ENCODE data around the gene RPL15. TPM values are rescaled to one million over a fixed set of nuclear protein-coding genes. Genes with fewer than 3 reads are reported as not detected.

The RPL15 gene
- total and polyA plus RNA-seq, 2 experiments from 2014 or later, result 1,318 to 3,305 TPM

- no peak overlapping the region for H3K4me2 ChIP-seq
- no peak overlapping the region for H3K4me3 ChIP-seq
- 73% methylated on average over 2 of the region's 2 CpGs for WGBS (ENCODE audit: low lambda C conversion rate, missing lambda C conversion rate)
- peaks cover 2% of the 10 kb centered on the region for H3K4me1 ChIP-seq (ENCODE audit: insufficient read depth)
- H3K9me2 ChIP-seq (replicated peaks; ENCODE audit: insufficient read depth), result no peaks in the 10 kb centered on the region
- TF ChIP-seq CTCF (IDR thresholded peaks at IDR 0.05; ENCODE audit: poor library complexity), result no peak
- TF ChIP-seq EZH2 (IDR thresholded peaks at IDR 0.05; ENCODE audit: borderline replicate concordance), result no peak
- no peak for TF ChIP-seq EZH2phosphoT487 (IDR thresholded peaks at IDR 0.05; ENCODE audit: low read depth, severe bottlenecking, unreplicated experiment)
- H3K9me3 ChIP-seq (ENCODE audit: low read depth), result no peaks in the 10 kb centered on the region
- no peak for DNase-seq (ENCODE audit: low spot score)
- H3K27ac ChIP-seq, result no peak overlapping the region
- H2AFZ ChIP-seq, result no peak overlapping the region
- no peaks in the 10 kb centered on the region for H3K27me3 ChIP-seq
- peaks cover 24% of the 10 kb centered on the region for H4K20me1 ChIP-seq (ENCODE audit: insufficient read depth, poor library complexity, severe bottlenecking)
- H3K79me2 ChIP-seq, result peaks cover 5% of the 10 kb centered on the region
- H3K36me3 ChIP-seq (replicated peaks; ENCODE audit: insufficient read depth, low read depth), result no peaks in the 10 kb centered on the region
These were observed 6.9 kb downstream of the RPL15 start for GRCh38 chr3:23923786-23924185.

GRCh38 chr3:23926246-23926645, 9.3 kb downstream of the RPL15 start:
- no peaks in the 10 kb centered on the region for H3K27me3 ChIP-seq
- H3K9me3 ChIP-seq (ENCODE audit: low read depth), result no peaks in the 10 kb centered on the region
- H3K4me1 ChIP-seq (ENCODE audit: insufficient read depth), result no peaks in the 10 kb centered on the region
- no peak overlapping the region for H2AFZ ChIP-seq
- TF ChIP-seq EZH2 (IDR thresholded peaks at IDR 0.05; ENCODE audit: borderline replicate concordance) (no peak), CTCF (IDR thresholded peaks at IDR 0.05; ENCODE audit: poor library complexity) (no peak), EZH2phosphoT487 (IDR thresholded peaks at IDR 0.05; ENCODE audit: low read depth, severe bottlenecking, unreplicated experiment) (no peak)
- H3K9me2 ChIP-seq (replicated peaks; ENCODE audit: insufficient read depth), result no peaks in the 10 kb centered on the region
- H3K4me3 ChIP-seq, result no peak overlapping the region
- no peak for DNase-seq (ENCODE audit: low spot score)
- no peaks in the 10 kb centered on the region for H3K36me3 ChIP-seq (replicated peaks; ENCODE audit: insufficient read depth, low read depth)
- WGBS (ENCODE audit: low lambda C conversion rate, missing lambda C conversion rate), result 96% methylated on average over 7 of the region's 7 CpGs
- no peaks in the 10 kb centered on the region for H4K20me1 ChIP-seq (ENCODE audit: insufficient read depth, poor library complexity, severe bottlenecking)
- no peaks in the 10 kb centered on the region for H3K79me2 ChIP-seq
- H3K4me2 ChIP-seq, result no peak overlapping the region
- H3K27ac ChIP-seq, result no peak overlapping the region

- TF ChIP-seq EZH2 (IDR thresholded peaks at IDR 0.05; ENCODE audit: borderline replicate concordance) (no peak), CTCF (IDR thresholded peaks at IDR 0.05; ENCODE audit: poor library complexity) (no peak), EZH2phosphoT487 (IDR thresholded peaks at IDR 0.05; ENCODE audit: low read depth, severe bottlenecking, unreplicated experiment) (no peak)
- Histone ChIP-seq H4K20me1 (ENCODE audit: insufficient read depth, poor library complexity, severe bottlenecking) (no peaks in the 10 kb centered on the region), H3K9me2 (replicated peaks; ENCODE audit: insufficient read depth) (no peaks in the 10 kb centered on the region), H2AFZ (no peak overlapping the region), H3K9me3 (ENCODE audit: low read depth) (no peaks in the 10 kb centered on the region), H3K79me2 (no peaks in the 10 kb centered on the region), H3K4me1 (ENCODE audit: insufficient read depth) (no peaks in the 10 kb centered on the region), H3K4me3 (no peak overlapping the region), H3K4me2 (no peak overlapping the region), H3K27me3 (no peaks in the 10 kb centered on the region), H3K36me3 (replicated peaks; ENCODE audit: insufficient read depth, low read depth) (no peaks in the 10 kb centered on the region), H3K27ac (no peak overlapping the region)
- DNase-seq (ENCODE audit: low spot score), result no peak
- 92% methylated on average over 3 of the region's 3 CpGs for WGBS (ENCODE audit: low lambda C conversion rate, missing lambda C conversion rate)
These were observed 9.8 kb downstream of the RPL15 start for GRCh38 chr3:23926736-23927135.

GRCh38 chr3:23928524-23928923, 11.6 kb downstream of the RPL15 start:
- Histone ChIP-seq H3K27me3 (no peaks in the 10 kb centered on the region), H3K9me2 (replicated peaks; ENCODE audit: insufficient read depth) (no peaks in the 10 kb centered on the region), H4K20me1 (ENCODE audit: insufficient read depth, poor library complexity, severe bottlenecking) (no peaks in the 10 kb centered on the region), H3K4me3 (no peak overlapping the region), H3K4me2 (no peak overlapping the region), H2AFZ (no peak overlapping the region), H3K36me3 (replicated peaks; ENCODE audit: insufficient read depth, low read depth) (no peaks in the 10 kb centered on the region), H3K79me2 (no peaks in the 10 kb centered on the region), H3K9me3 (ENCODE audit: low read depth) (no peaks in the 10 kb centered on the region), H3K4me1 (ENCODE audit: insufficient read depth) (no peaks in the 10 kb centered on the region), H3K27ac (no peak overlapping the region)
- DNase-seq (ENCODE audit: low spot score), result no peak
- TF ChIP-seq EZH2 (IDR thresholded peaks at IDR 0.05; ENCODE audit: borderline replicate concordance) (no peak), CTCF (IDR thresholded peaks at IDR 0.05; ENCODE audit: poor library complexity) (no peak), EZH2phosphoT487 (IDR thresholded peaks at IDR 0.05; ENCODE audit: low read depth, severe bottlenecking, unreplicated experiment) (no peak)
- 62% methylated on average over 8 of the region's 8 CpGs for WGBS (ENCODE audit: low lambda C conversion rate, missing lambda C conversion rate)
